Measurements from ENCODE around the gene SLC37A2. TPM values are rescaled to one million over a fixed set of nuclear protein-coding genes. Genes with fewer than 3 reads are reported as not detected.
"Not testable (repeated sequence)": the region's sequence is repeated elsewhere in the genome, so short reads cannot be mapped to it uniquely, and the experiment has no call there.

Gene SLC37A2
- total RNA-seq (2014; rRNA removed; shearing (Covaris generic)) (2.6 and 5.2 TPM in 2 replicates), polyA plus RNA-seq (2016; fragmentation: Nextera tagmentation; extraction: Ambion mirVana) (1.2 and 1.7 TPM in 2 replicates)

- Histone ChIP-seq H3K9me2 (ENCODE audit: insufficient read depth) (no peaks in the 10 kb centered on the region), H3K36me3 (ENCODE audit: low read depth) (no peaks in the 10 kb centered on the region), H3K79me2 (ENCODE audit: insufficient read depth) (no peaks in the 10 kb centered on the region), H3K4me3 (peak within 1 kb of the TSS; percentile 91), H3K27ac (no peak within 1 kb of the TSS; the same call in 1 of the 2 replicates), H2AFZ (peak within 1 kb of the TSS; percentile 93), H3K9me3 (ENCODE audit: low read depth) (no peaks in the 10 kb centered on the region), H3K9ac (peak within 1 kb of the TSS; percentile 76), H3F3A (ENCODE audit: insufficient read depth) (no peaks in the 10 kb centered on the region), H3K4me1 (ENCODE audit: insufficient read depth) (no peaks in the 10 kb centered on the region), H3K4me2 (ENCODE audit: unreplicated experiment) (peak within 1 kb of the TSS; percentile 71), H3K27me3 (replicated peaks; ENCODE audit: insufficient read depth) (no peaks in the 10 kb centered on the region), H4K20me1 (ENCODE audit: insufficient read depth) (no peaks in the 10 kb centered on the region)
- in situ Hi-C loops (cut with MboI): no loop called here
- peak; percentile 79 for DNase-seq
- TF ChIP-seq EZH2phosphoT487 (IDR thresholded peaks at IDR 0.05; ENCODE audit: insufficient read depth, low read depth) (no peak), EZH2 (IDR thresholded peaks at IDR 0.05; ENCODE audit: insufficient read depth, poor library complexity, severe bottlenecking) (no peak)
- 0 to 3% methylated on average over 31 to 45 of the region's 46 CpGs for WGBS, 2 experiments (ENCODE audit: low coverage in 1 of 2, low lambda C conversion rate in 2 of 2, missing lambda C conversion rate in 2 of 2)
These were observed at the start of gene SLC37A2 for GRCh38 chr11:125062931-125063428. Gene SLC37A2 (plus strand): TSS chr11:125063305. CDS start chr11:125063368, 63 bp downstream.

- Histone ChIP-seq H3K4me2 (ENCODE audit: unreplicated experiment) (no peak overlapping the region), H4K20me1 (ENCODE audit: insufficient read depth) (no peaks in the 10 kb centered on the region), H3K36me3 (ENCODE audit: low read depth) (no peaks in the 10 kb centered on the region), H3K79me2 (ENCODE audit: insufficient read depth) (no peaks in the 10 kb centered on the region), H3K9me3 (ENCODE audit: low read depth) (no peaks in the 10 kb centered on the region), H3K9me2 (ENCODE audit: insufficient read depth) (no peaks in the 10 kb centered on the region), H3K27ac (no peak overlapping the region), H3K4me3 (no peak overlapping the region), H2AFZ (no peak overlapping the region), H3K4me1 (ENCODE audit: insufficient read depth) (no peaks in the 10 kb centered on the region), H3K27me3 (replicated peaks; ENCODE audit: insufficient read depth) (no peaks in the 10 kb centered on the region), H3K9ac (no peak overlapping the region), H3F3A (ENCODE audit: insufficient read depth) (no peaks in the 10 kb centered on the region)
- DNase-seq: no peak
- in situ Hi-C loops (cut with MboI): no loop called here
- TF ChIP-seq EZH2 (IDR thresholded peaks at IDR 0.05; ENCODE audit: insufficient read depth, poor library complexity, severe bottlenecking) (no peak), EZH2phosphoT487 (IDR thresholded peaks at IDR 0.05; ENCODE audit: insufficient read depth, low read depth) (no peak)
These were observed 46.7 kb upstream of the SLC37A2 start for GRCh38 chr11:125016413-125016812.

GRCh38 chr11:125020342-125020741 is 42.8 kb upstream of the SLC37A2 start:
- Histone ChIP-seq H3K79me2 (ENCODE audit: insufficient read depth) (no peaks in the 10 kb centered on the region), H3K27me3 (replicated peaks; ENCODE audit: insufficient read depth) (no peaks in the 10 kb centered on the region), H4K20me1 (ENCODE audit: insufficient read depth) (no peaks in the 10 kb centered on the region), H3K9ac (no peak overlapping the region), H3K9me3 (ENCODE audit: low read depth) (no peaks in the 10 kb centered on the region), H3K36me3 (ENCODE audit: low read depth) (no peaks in the 10 kb centered on the region), H3K4me1 (ENCODE audit: insufficient read depth) (peaks cover 18% of the 10 kb centered on the region), H3K9me2 (ENCODE audit: insufficient read depth) (no peaks in the 10 kb centered on the region), H3K4me3 (no peak overlapping the region), H3K27ac (no peak overlapping the region), H3K4me2 (ENCODE audit: unreplicated experiment) (no peak overlapping the region), H2AFZ (no peak overlapping the region), H3F3A (ENCODE audit: insufficient read depth) (peaks cover 14% of the 10 kb centered on the region; the same call in 1 of the 2 replicates)
- in situ Hi-C loops (cut with MboI): no loop called here
- DNase-seq: no peak
- TF ChIP-seq EZH2phosphoT487 (IDR thresholded peaks at IDR 0.05; ENCODE audit: insufficient read depth, low read depth) (no peak), EZH2 (IDR thresholded peaks at IDR 0.05; ENCODE audit: insufficient read depth, poor library complexity, severe bottlenecking) (no peak)
- 96 to 97% methylated on average over 2 of the region's 2 CpGs for WGBS, 2 experiments (ENCODE audit: low coverage in 1 of 2, low lambda C conversion rate in 2 of 2, missing lambda C conversion rate in 2 of 2)

GRCh38 chr11:125022551-125022950 is 40.6 kb upstream of the SLC37A2 start:
- no peaks in the 10 kb centered on the region for H3K27me3 ChIP-seq (replicated peaks; ENCODE audit: insufficient read depth)
- in situ Hi-C loops (cut with MboI): no loop called here
- H3K79me2 ChIP-seq (ENCODE audit: insufficient read depth): no peaks in the 10 kb centered on the region
- peak overlapping the region; percentile 16 for H3K27ac ChIP-seq
- H4K20me1 ChIP-seq (ENCODE audit: insufficient read depth): no peaks in the 10 kb centered on the region
- peak; percentile 51 for DNase-seq
- TF ChIP-seq EZH2phosphoT487 (IDR thresholded peaks at IDR 0.05; ENCODE audit: insufficient read depth, low read depth) (no peak), EZH2 (IDR thresholded peaks at IDR 0.05; ENCODE audit: insufficient read depth, poor library complexity, severe bottlenecking) (no peak)
- H3K9ac ChIP-seq: no peak overlapping the region
- H3K4me2 ChIP-seq (ENCODE audit: unreplicated experiment): no peak overlapping the region
- no peaks in the 10 kb centered on the region for H3K36me3 ChIP-seq (ENCODE audit: low read depth)
- H3K9me3 ChIP-seq (ENCODE audit: low read depth): no peaks in the 10 kb centered on the region
- peaks cover 14% of the 10 kb centered on the region; the same call in 1 of the 2 replicates for H3F3A ChIP-seq (ENCODE audit: insufficient read depth)
- H2AFZ ChIP-seq: peak overlapping the region; percentile 40
- H3K4me1 ChIP-seq (ENCODE audit: insufficient read depth): peaks cover 18% of the 10 kb centered on the region
- H3K9me2 ChIP-seq (ENCODE audit: insufficient read depth): no peaks in the 10 kb centered on the region
- H3K4me3 ChIP-seq: no peak overlapping the region

- Histone ChIP-seq H3F3A (ENCODE audit: insufficient read depth) (peaks cover 14% of the 10 kb centered on the region; the same call in 1 of the 2 replicates), H3K4me1 (ENCODE audit: insufficient read depth) (peaks cover 18% of the 10 kb centered on the region), H3K9me3 (ENCODE audit: low read depth) (no peaks in the 10 kb centered on the region), H3K9ac (no peak overlapping the region), H3K27me3 (replicated peaks; ENCODE audit: insufficient read depth) (no peaks in the 10 kb centered on the region), H3K27ac (no peak overlapping the region), H2AFZ (no peak overlapping the region), H3K9me2 (ENCODE audit: insufficient read depth) (no peaks in the 10 kb centered on the region), H3K36me3 (ENCODE audit: low read depth) (no peaks in the 10 kb centered on the region), H3K4me2 (ENCODE audit: unreplicated experiment) (no peak overlapping the region), H3K79me2 (ENCODE audit: insufficient read depth) (no peaks in the 10 kb centered on the region), H3K4me3 (no peak overlapping the region), H4K20me1 (ENCODE audit: insufficient read depth) (no peaks in the 10 kb centered on the region)
- WGBS, 2 experiments (ENCODE audit: low coverage in 1 of 2, low lambda C conversion rate in 2 of 2, missing lambda C conversion rate in 2 of 2): 94 to 96% methylated on average over 2 of the region's 2 CpGs
- no peak for DNase-seq
- TF ChIP-seq EZH2 (IDR thresholded peaks at IDR 0.05; ENCODE audit: insufficient read depth, poor library complexity, severe bottlenecking) (no peak), EZH2phosphoT487 (IDR thresholded peaks at IDR 0.05; ENCODE audit: insufficient read depth, low read depth) (no peak)
- in situ Hi-C loops (cut with MboI): no loop called here
These were observed 37.1 kb upstream of the SLC37A2 start for GRCh38 chr11:125025968-125026367.

- H3K4me1 ChIP-seq (ENCODE audit: insufficient read depth); H3K36me3 ChIP-seq (ENCODE audit: low read depth); DNase-seq; H3K4me2 ChIP-seq (ENCODE audit: unreplicated experiment); H3K9ac ChIP-seq; H3K27ac ChIP-seq; H3K9me2 ChIP-seq (ENCODE audit: insufficient read depth); H3K27me3 ChIP-seq (replicated peaks; ENCODE audit: insufficient read depth); H3F3A ChIP-seq (ENCODE audit: insufficient read depth); H3K79me2 ChIP-seq (ENCODE audit: insufficient read depth); in situ Hi-C loops (cut with MboI); H2AFZ ChIP-seq; H3K4me3 ChIP-seq; H4K20me1 ChIP-seq (ENCODE audit: insufficient read depth); H3K9me3 ChIP-seq (ENCODE audit: low read depth): not testable (repeated sequence)
- WGBS, 2 experiments (ENCODE audit: low coverage in 1 of 2, low lambda C conversion rate in 2 of 2, missing lambda C conversion rate in 2 of 2): 95 to 100% methylated on average over 1 of the region's 1 CpG
These were observed 33.7 kb upstream of the SLC37A2 start for GRCh38 chr11:125029431-125029830.
